Measurements from ENCODE around the gene TMEM150C. TPM values are rescaled to one million over a fixed set of nuclear protein-coding genes. Genes with fewer than 3 reads are reported as not detected.
"Not testable (repeated sequence)": the region's sequence is repeated elsewhere in the genome, so short reads cannot be mapped to it uniquely, and the experiment has no call there.

Gene TMEM150C
- total RNA-seq, 1 experiment from 2014 or later = 2.7 TPM

DNA sequence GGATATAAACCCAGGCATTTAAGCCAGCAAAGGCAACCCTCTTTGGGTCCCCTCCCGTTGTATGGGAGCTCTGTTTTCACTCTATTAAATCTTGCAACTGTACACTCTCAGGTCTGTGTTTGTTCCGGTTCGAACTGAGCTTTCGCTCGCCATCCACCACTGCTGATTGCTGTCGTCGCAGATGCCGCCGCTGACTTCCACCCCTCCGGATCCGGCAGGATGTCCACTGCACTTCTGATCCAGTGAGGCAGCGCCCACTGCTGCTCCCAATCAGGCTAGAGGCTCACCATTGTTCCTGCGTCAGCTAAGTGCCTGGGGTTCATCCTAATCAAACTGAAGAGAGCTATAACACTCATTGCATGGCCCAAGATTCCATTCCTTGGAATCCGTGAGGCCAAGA lies 82.2 kb downstream of the TMEM150C start:
- Histone ChIP-seq H2AK5ac (ENCODE audit: insufficient read length, low read length) (no peak overlapping the region), H3K79me1 (ENCODE audit: insufficient read depth, low read depth, low read length, poor library complexity, severe bottlenecking) (no peaks in the 10 kb centered on the region), H3K9ac (ENCODE audit: extremely low read depth, insufficient read length, low read length) (no peak overlapping the region), H3K4me2 (ENCODE audit: insufficient read depth, insufficient read length, low read length) (no peak overlapping the region), H3K9me3 (ENCODE audit: control insufficient read depth, low read depth, low read length) (no peaks in the 10 kb centered on the region), H3K23me2 (ENCODE audit: insufficient read length, low read depth, low read length, poor library complexity, severe bottlenecking) (no peaks in the 10 kb centered on the region), H2BK20ac (ENCODE audit: low read depth, low read length, poor library complexity, severe bottlenecking) (no peak overlapping the region), H3K4me1 (ENCODE audit: insufficient read depth, low read length) (no peaks in the 10 kb centered on the region), H3K23ac (ENCODE audit: insufficient read length, low read depth, low read length) (no peak overlapping the region), H3K18ac (ENCODE audit: insufficient read length, low read depth, low read length) (no peak overlapping the region), H2BK12ac (ENCODE audit: insufficient read length, low read depth, low read length) (no peak overlapping the region), H4K8ac (replicated peaks; ENCODE audit: insufficient read length, low read depth, low read length) (no peak overlapping the region), H3T11ph (ENCODE audit: low read length) (no peak overlapping the region), H3K79me2 (ENCODE audit: insufficient read depth, low read length) (no peaks in the 10 kb centered on the region), H2BK5ac (ENCODE audit: insufficient read length, low read length) (no peak overlapping the region), H3K56ac (ENCODE audit: insufficient read length, low read depth, low read length) (no peak overlapping the region), H4K5ac (ENCODE audit: insufficient read length, low read depth, low read length) (no peak overlapping the region), H3K27me3 (ENCODE audit: insufficient read depth, low read length) (no peaks in the 10 kb centered on the region), H2BK15ac (ENCODE audit: low read depth, low read length) (no peak overlapping the region), H3K4ac (ENCODE audit: low read depth, low read length) (no peak overlapping the region), H3K14ac (ENCODE audit: insufficient read depth, low read length) (no peak overlapping the region), H2AFZ (ENCODE audit: low read length) (no peak overlapping the region), H3K27ac (ENCODE audit: insufficient read length, low read depth, low read length) (no peak overlapping the region), H4K91ac (ENCODE audit: insufficient read length, low read depth, low read length) (no peak overlapping the region), H4K20me1 (ENCODE audit: control insufficient read depth, insufficient read depth, insufficient read length) (no peaks in the 10 kb centered on the region), H2BK120ac (ENCODE audit: low read depth, low read length, poor library complexity, severe bottlenecking) (no peak overlapping the region)
- no peak for DNase-seq
- H3K9me3 Mint-ChIP-seq = peaks cover 0 to 2% of the 10 kb centered on the region in 2 experiments; a peak in 2 of 5 replicates
- no peak overlapping the region for H3K4me3 Mint-ChIP-seq
- no peak for TF ChIP-seq CTCF (conservative IDR thresholded peaks at IDR 0.05)
- peaks cover 24 to 30% of the 10 kb centered on the region in 2 experiments for H3K4me1 Mint-ChIP-seq
- H3K36me3 Mint-ChIP-seq (ENCODE audit: insufficient read depth in 1 of 3, low read depth in 3 of 3) = peaks cover 0 to 4% (median 0%) of the 10 kb centered on the region in 3 experiments; a peak in 2 of 7 replicates
- no peaks in the 10 kb centered on the region for H3K27me3 Mint-ChIP-seq (ENCODE audit: low read depth)
- no CpG with 5 or more reads among the region's 14 CpGs for WGBS (ENCODE audit: extremely low coverage, insufficient read length, low lambda C conversion rate)
- peak overlapping the region in 1 of 3 experiments; percentile 40; a peak in 1 of 7 replicates for H3K27ac Mint-ChIP-seq

- not testable (repeated sequence) for H3K18ac ChIP-seq (ENCODE audit: insufficient read length, low read depth, low read length); H3K4me1 ChIP-seq (ENCODE audit: insufficient read depth, low read length); H2BK5ac ChIP-seq (ENCODE audit: insufficient read length, low read length); H2BK15ac ChIP-seq (ENCODE audit: low read depth, low read length); H3K56ac ChIP-seq (ENCODE audit: insufficient read length, low read depth, low read length); H3K14ac ChIP-seq (ENCODE audit: insufficient read depth, low read length); H2AFZ ChIP-seq (ENCODE audit: low read length); H3K27ac Mint-ChIP-seq; H2AK5ac ChIP-seq (ENCODE audit: insufficient read length, low read length); H4K5ac ChIP-seq (ENCODE audit: insufficient read length, low read depth, low read length); H3K9ac ChIP-seq (ENCODE audit: extremely low read depth, insufficient read length, low read length); H3K4me2 ChIP-seq (ENCODE audit: insufficient read depth, insufficient read length, low read length); H3K4me3 Mint-ChIP-seq; H3K27me3 ChIP-seq (ENCODE audit: insufficient read depth, low read length); H3K79me1 ChIP-seq (ENCODE audit: insufficient read depth, low read depth, low read length, poor library complexity, severe bottlenecking); H3K9me3 ChIP-seq (ENCODE audit: control insufficient read depth, low read depth, low read length); H3K23ac ChIP-seq (ENCODE audit: insufficient read length, low read depth, low read length); H3T11ph ChIP-seq (ENCODE audit: low read length); H3K27ac ChIP-seq (ENCODE audit: insufficient read length, low read depth, low read length); H3K36me3 Mint-ChIP-seq (ENCODE audit: insufficient read depth in 1 of 3, low read depth in 3 of 3); H4K8ac ChIP-seq (replicated peaks; ENCODE audit: insufficient read length, low read depth, low read length); H3K79me2 ChIP-seq (ENCODE audit: insufficient read depth, low read length); H2BK12ac ChIP-seq (ENCODE audit: insufficient read length, low read depth, low read length); H3K23me2 ChIP-seq (ENCODE audit: insufficient read length, low read depth, low read length, poor library complexity, severe bottlenecking); DNase-seq; H3K4ac ChIP-seq (ENCODE audit: low read depth, low read length); H3K9me3 Mint-ChIP-seq; H2BK120ac ChIP-seq (ENCODE audit: low read depth, low read length, poor library complexity, severe bottlenecking); H4K91ac ChIP-seq (ENCODE audit: insufficient read length, low read depth, low read length); H3K27me3 Mint-ChIP-seq (ENCODE audit: low read depth); H2BK20ac ChIP-seq (ENCODE audit: low read depth, low read length, poor library complexity, severe bottlenecking); H4K20me1 ChIP-seq (ENCODE audit: control insufficient read depth, insufficient read depth, insufficient read length)
- H3K4me1 Mint-ChIP-seq = peaks cover 25 to 30% of the 10 kb centered on the region in 2 experiments
- WGBS (ENCODE audit: extremely low coverage, insufficient read length, low lambda C conversion rate) = no CpG with 5 or more reads among the region's 9 CpGs
Observed at GRCh38 chr4:82477469-82477868, 84.3 kb downstream of the TMEM150C start.
